HCT116 (cell line): ENCODE results near the gene MT2A. TPM values are rescaled to one million over a fixed set of nuclear protein-coding genes. Genes with fewer than 3 reads are reported as not detected.

Experiments used
- ATAC-seq: fragments of 200-7000 bp; cut with Tn5 transposase; 2 replicates; pipeline ENCODE4 v1.9.1; 2020; ENCODE audit warnings: mild to moderate bottlenecking, moderate library complexity
- BruUV-seq: library from RNA; stranded (reverse); fragments of 400-500 nt; replicated peaks from 2 replicates; lab custom pipeline; 2021; lab: Mats Ljungman, UMichigan
- CTCF ChIA-PET: fragments of 300-600 bp; sonication (Branson Sonifier 250); formaldehyde crosslinking; loops from one replicate; lab custom pipeline; 2021; ENCODE audit warnings: antibody characterized with exemption; lab: Charles Lee
- POLR2A ChIA-PET: fragments of 300-600, 350-600 bp; sonication (Branson Sonifier 250); formaldehyde crosslinking; loops from one replicate; lab custom pipeline; 2021; ENCODE audit warnings: antibody characterized with exemption; lab: Charles Lee
- RAD21 ChIA-PET, 2 experiments: fragments of 300-600 bp; sonication (Branson Sonifier 250); formaldehyde crosslinking; loops; one replicate each; lab custom pipeline; 2023; ENCODE audit warnings: low total read pairs in 2 of 2; ENCODE audit not compliant: uncharacterized antibody in 2 of 2, unreplicated experiment in 2 of 2, low non-redundant PET in 1 of 2; lab: Charles Lee
- DNase-seq: peaks from one replicate; pipeline ENCODE4 v3.0.0-alpha.2; 2010; ENCODE audit warnings: low read depth, low spot score
- H2AFZ ChIP-seq: fragments of 200-600 bp; shearing (Covaris generic), sonication (generic); 2 replicates; pipeline ENCODE4 v1.6.1; 2017; ENCODE audit warnings: low read depth, mixed run types, mixed read lengths, antibody characterized with exemption, low read length; ENCODE audit not compliant: poor library complexity, severe bottlenecking
- H3K27ac ChIP-seq: 2 replicates; pipeline ENCODE4 v1.5.1; 2012; ENCODE audit warnings: low read depth, low read length
- H3K27me3 ChIP-seq: fragments of 200-600 bp; sonication (generic); 2 replicates; pipeline ENCODE4 v1.6.1; 2016; ENCODE audit warnings: mixed run types, low read length, mixed read lengths; ENCODE audit not compliant: insufficient read depth
- H3K36me3 ChIP-seq, 2 experiments: fragments of 200-500 bp in 1 of 2; fragments of 200-600 bp in 1 of 2; sonication (Bioruptor generic) in 1 of 2; sonication (generic) in 1 of 2; 2 replicates each; pipeline versions ENCODE4 v1.5.1 to v1.6.1; 2014 to 2016; ENCODE audit warnings: low read length in 2 of 2, inconsistent platforms in 1 of 2, mixed read lengths in 1 of 2, mixed run types in 1 of 2; ENCODE audit not compliant: insufficient read depth in 2 of 2, control insufficient read depth in 1 of 2
- H3K4me1 ChIP-seq, 2 experiments: fragments of 200-600 bp in 1 of 2; sonication (generic) in 1 of 2; 2 replicates each; pipeline versions ENCODE4 v1.5.1 to v1.6.1; 2012 to 2017; ENCODE audit warnings: low read length in 2 of 2, inconsistent platforms in 1 of 2, mild to moderate bottlenecking in 1 of 2, mixed read lengths in 1 of 2, mixed run types in 1 of 2, moderate library complexity in 1 of 2; ENCODE audit not compliant: insufficient read depth in 2 of 2, control insufficient read depth in 1 of 2
- H3K4me2 ChIP-seq: fragments of 200-600 bp; sonication (generic); 2 replicates; pipeline ENCODE4 v1.6.1; 2017; ENCODE audit warnings: mixed run types, low read length, mixed read lengths
- H3K4me3 ChIP-seq, 2 experiments: fragments of 200-600 bp in 1 of 2; sonication (generic) in 1 of 2; replicated peaks in 1 of 2; 2 replicates each; pipeline ENCODE4 v1.5.1; 2011 to 2016; ENCODE audit warnings: low read length in 2 of 2, control low read depth in 1 of 2, low read depth in 1 of 2, mild to moderate bottlenecking in 1 of 2, mixed read lengths in 1 of 2, mixed run types in 1 of 2
- H3K79me2 ChIP-seq: fragments of 200-600 bp; sonication (generic); 2 replicates; pipeline ENCODE4 v1.6.1; 2017; ENCODE audit warnings: mild to moderate bottlenecking, mixed run types, low read length, moderate library complexity, mixed read lengths; ENCODE audit not compliant: insufficient read depth
- H3K9ac ChIP-seq: fragments of 200-600 bp; sonication (generic); 2 replicates; pipeline ENCODE4 v1.6.1; 2016; ENCODE audit warnings: low read length, mixed read lengths
- H3K9me2 ChIP-seq: fragments of 200-600 bp; sonication (generic), shearing (Covaris generic); 2 replicates; pipeline ENCODE4 v1.6.1; 2017; ENCODE audit warnings: mixed run types, mild to moderate bottlenecking, moderate library complexity; ENCODE audit not compliant: insufficient read depth
- H3K9me3 ChIP-seq, 2 experiments: fragments of 200-500 bp in 1 of 2; fragments of 200-600 bp in 1 of 2; sonication (Bioruptor generic) in 1 of 2; sonication (generic) in 1 of 2; 2 replicates each; pipeline ENCODE4 v1.6.1; 2014 to 2017; ENCODE audit warnings: low read length in 2 of 2, mixed read lengths in 2 of 2, inconsistent platforms in 1 of 2, low read depth in 1 of 2, mild to moderate bottlenecking in 1 of 2, mixed run types in 1 of 2, moderate library complexity in 1 of 2; ENCODE audit not compliant: control insufficient read depth in 1 of 2, insufficient read depth in 1 of 2
- H4K20me1 ChIP-seq: fragments of 200-600 bp; sonication (generic), shearing (Covaris generic); 2 replicates; pipeline ENCODE4 v1.6.1; 2017; ENCODE audit warnings: mixed run types, mild to moderate bottlenecking, moderate library complexity; ENCODE audit not compliant: insufficient read depth
- POLR2A ChIP-seq: IDR thresholded peaks from 2 replicates; pipeline ENCODE4 v1.7.0; 2011; ENCODE audit warnings: borderline replicate concordance; ENCODE audit not compliant: insufficient read depth, insufficient read length; ENCODE audit errors: extremely low read depth
- POLR2AphosphoS5 ChIP-seq: IDR thresholded peaks from 2 replicates; pipeline ENCODE4 v1.6.1; 2011; ENCODE audit warnings: mild to moderate bottlenecking, low read depth, low read length, moderate library complexity
- TCF7L2 ChIP-seq: IDR thresholded peaks from 2 replicates; pipeline ENCODE4 v1.7.0; 2011; ENCODE audit warnings: borderline replicate concordance, inconsistent platforms; ENCODE audit not compliant: insufficient read depth, insufficient read length; ENCODE audit errors: extremely low read depth
- YY1 ChIP-seq: IDR thresholded peaks from 2 replicates; pipeline ENCODE4 v1.6.1; 2011; ENCODE audit warnings: low read length, low read depth, moderate library complexity, mild to moderate bottlenecking; ENCODE audit not compliant: insufficient replicate concordance; ENCODE audit errors: extremely low read depth
- ZBTB33 ChIP-seq: IDR thresholded peaks from 2 replicates; pipeline ENCODE4 v1.6.1; 2011; ENCODE audit warnings: mild to moderate bottlenecking, low read length, moderate library complexity; ENCODE audit not compliant: insufficient replicate concordance; ENCODE audit errors: extremely low read depth
- ZFX ChIP-seq: fragments of 450-650 bp; IDR thresholded peaks from 2 replicates; pipeline ENCODE4 v1.6.1; 2017
- intact Hi-C: fragments of 100-400 bp; cut with micrococcal nuclease; formaldehyde crosslinking; loops from 2 replicates; pipeline ENCODE4 v1.10.0; 2022
- total RNA-seq: library from RNA; stranded (reverse); gene quantifications from one replicate; pipeline ENCODE4 v1.2.1, GENCODE V29; 2021; ENCODE audit not compliant: unreplicated experiment

MT2A gene
- total RNA-seq, 1 experiment from 2014 or later, result 710 TPM

GRCh38 chr16:56610017-56610608 is 1.7 kb downstream of the MT2A start:
- peak; percentile 25 for ATAC-seq
- no TSS peak for BruUV-seq

More at GRCh38 chr16:56610017-56610608, 1.7 kb downstream of the MT2A start:
- intact Hi-C loops, result no loop called here
- Histone ChIP-seq H3K27me3 (no peaks in the 10 kb centered on the region), H3K9me2 (no peaks in the 10 kb centered on the region), H3K4me3 (peak overlapping the region; percentile 63 to 85), H3K79me2 (peaks cover 14% of the 10 kb centered on the region), H3K9ac (peak overlapping the region; percentile 91), H3K4me2 (peak overlapping the region; percentile 95), H2AFZ (no peak overlapping the region), H3K4me1 (peaks cover 78 to 92% of the 10 kb centered on the region in 2 experiments), H4K20me1 (no peaks in the 10 kb centered on the region), H3K36me3 (no peaks in the 10 kb centered on the region), H3K27ac (peak overlapping the region; percentile 96), H3K9me3 (no peaks in the 10 kb centered on the region)
- TF ChIP-seq ZFX (no peak), POLR2A (peak; percentile 59), ZBTB33 (peak; percentile 51), TCF7L2 (peak; percentile 58), POLR2AphosphoS5 (peak; percentile 57), YY1 (peak; percentile 19)
- ChIA-PET RAD21 (interaction anchor here (1.7 to 2.0 kb wide), 2 partner anchors 15 to 16 kb away, joined by 4 to 5 read pairs; partner anchors contain the start of gene MT1E (in 2 of the 2)), CTCF (interaction anchor here (0.7 to 1.7 kb wide), 5 partner anchors 8 to 92 kb away, joined by 3 to 6 read pairs (median 3); partner anchors contain the start of gene MT1E), POLR2A (interaction anchor here (0.7 to 16.1 kb wide), 5 partner anchors 15 to 105 kb away, joined by 3 to 344 read pairs (median 3); partner anchors contain the start of gene MT1E)
- DNase-seq, result peak; percentile 75
